Posterior vena cava (tissue), 2 donors: Measurements from ENCODE around the gene BIRC3. TPM values are rescaled to one million over a fixed set of nuclear protein-coding genes. Genes with fewer than 3 reads are reported as not detected.
"Not testable (repeated sequence)": the region's sequence is repeated elsewhere in the genome, so short reads cannot be mapped to it uniquely, and the experiment has no call there.

Experiments used
- DNase-seq: peaks from one replicate; pipeline ENCODE4 v3.0.0-alpha.2; 2020; ENCODE audit warnings: low spot score
- intact Hi-C, 2 donors: fragments of 100-400 bp; cut with DNase I; formaldehyde crosslinking; loops; one replicate each; pipeline versions ENCODE4 v1.14.1 to v1.14.2; 2022 to 2023
- total RNA-seq, 2 donors: library from RNA; stranded (reverse); fragmentation: NEBNext Ultra II Directional; extraction: Animal tissue kit (Norgen Biotek cat#: 25700); gene quantifications; one replicate each; pipeline ENCODE4 v1.2.1, GENCODE V29; 2021
- donor health status: DM: yes; HTN: yes; CAD: no.
- donor health status: DM: yes; HTN: yes; CAD: no.

The BIRC3 gene
- total RNA-seq, 2 donors from 2014 or later = 11.4 to 37.0 TPM

- no peak for DNase-seq
- intact Hi-C loops = no loop called here
Observed at GRCh38 chr11:102357116-102357515, 39.8 kb downstream of the BIRC3 start.

- no peak for DNase-seq
- intact Hi-C loops = no loop called here
Observed at GRCh38 chr11:102359372-102359771, 42.1 kb downstream of the BIRC3 start.

- intact Hi-C loops = no loop called here
- no peak for DNase-seq
Observed at GRCh38 chr11:102360681-102361080, 43.4 kb downstream of the BIRC3 start.

- intact Hi-C loops = no loop called here
- DNase-seq = no peak
Observed at GRCh38 chr11:102361086-102362031, 44.1 kb downstream of the BIRC3 start.

GRCh38 chr11:102364991-102365390 is 47.7 kb downstream of the BIRC3 start:
- intact Hi-C loops = no loop called here
- DNase-seq = no peak

- intact Hi-C loops = no loop called here
- no peak for DNase-seq
Observed at GRCh38 chr11:102367364-102367763, 50.1 kb downstream of the BIRC3 start.

- no peak for DNase-seq
- intact Hi-C loops = no loop called here
Observed at GRCh38 chr11:102368472-102368871, 51.2 kb downstream of the BIRC3 start.

GRCh38 chr11:102374633-102375424 is 57.5 kb downstream of the BIRC3 start:
- DNase-seq, intact Hi-C loops: not testable (repeated sequence)

GRCh38 chr11:102375720-102376399 is 58.6 kb downstream of the BIRC3 start:
- no peak for DNase-seq
- intact Hi-C loops = no loop called here

- DNase-seq = no peak
Observed at GRCh38 chr11:102377891-102378290, 60.6 kb downstream of the BIRC3 start.

GRCh38 chr11:102378818-102379217 is 61.5 kb downstream of the BIRC3 start:
- intact Hi-C loops = no loop called here

More at GRCh38 chr11:102377891-102378290, 60.6 kb downstream of the BIRC3 start:
- intact Hi-C loops = no loop called here

GRCh38 chr11:102382384-102382783 is 65.1 kb downstream of the BIRC3 start:
- no peak for DNase-seq
- intact Hi-C loops = loop anchor here in 1 of 2 donors (10.0 kb wide), 1 partner anchor 112 kb away; no protein-coding TSS in a partner anchor

More at GRCh38 chr11:102378818-102379217, 61.5 kb downstream of the BIRC3 start:
- DNase-seq = no peak

GRCh38 chr11:102383839-102384238 is 66.6 kb downstream of the BIRC3 start:
- intact Hi-C loops = loop anchor here in 1 of 2 donors (10.0 kb wide), 1 partner anchor 111 kb away; no protein-coding TSS in a partner anchor
- DNase-seq = no peak

GRCh38 chr11:102384419-102385079 is 67.3 kb downstream of the BIRC3 start:
- intact Hi-C loops = loop anchor here in 1 of 2 donors (10.0 kb wide), 1 partner anchor 110 kb away; no protein-coding TSS in a partner anchor
- no peak for DNase-seq

GRCh38 chr11:102385085-102386007 is 68.1 kb downstream of the BIRC3 start:
- no peak for DNase-seq
- intact Hi-C loops = loop anchor here in 1 of 2 donors (10.0 kb wide), 1 partner anchor 109 kb away; no protein-coding TSS in a partner anchor

- intact Hi-C loops = loop anchor here in 1 of 2 donors (10.0 kb wide), 1 partner anchor 109 kb away; no protein-coding TSS in a partner anchor
- no peak for DNase-seq
Observed at GRCh38 chr11:102386136-102386734, 69.0 kb downstream of the BIRC3 start.
